ENCODE data around the gene PPP2R3C.
"Not testable (repeated sequence)": the region's sequence is repeated elsewhere in the genome, so short reads cannot be mapped to it uniquely, and the experiment has no call there.

Gene PPP2R3C

GRCh38 chr14:35052637-35053036, 69.2 kb downstream of the PPP2R3C start:
- DNase-seq (ENCODE audit: low read depth in 2 of 2), result no peak

GRCh38 chr14:35051796-35052195, 70.0 kb downstream of the PPP2R3C start:
- no peak for DNase-seq (ENCODE audit: low read depth in 2 of 2)

- DNase-seq (ENCODE audit: low read depth in 2 of 2), result peak; percentile 17 to 26
Measured at GRCh38 chr14:35050652-35051051, 71.1 kb downstream of the PPP2R3C start.

- no peak for DNase-seq (ENCODE audit: low read depth in 2 of 2)
Measured at GRCh38 chr14:35047976-35048513, 73.7 kb downstream of the PPP2R3C start.

GRCh38 chr14:35046751-35047536, 74.8 kb downstream of the PPP2R3C start:
- no peak for DNase-seq (ENCODE audit: low read depth in 2 of 2)

- DNase-seq (ENCODE audit: low read depth in 2 of 2), result peak; percentile 89 to 90
Measured at GRCh38 chr14:35046048-35046750, 75.6 kb downstream of the PPP2R3C start, which contains the start of gene FAM177A1. TSS of gene FAM177A1 (plus strand) at chr14:35046272. CDS start at chr14:35046464, 192 bp downstream.

- no peak for DNase-seq (ENCODE audit: low read depth in 2 of 2)
Measured at GRCh38 chr14:35045798-35046047, 76.1 kb downstream of the PPP2R3C start.

GRCh38 chr14:35044939-35045797, 76.6 kb downstream of the PPP2R3C start:
- DNase-seq (ENCODE audit: low read depth in 2 of 2), result peak; percentile 10 to 11

- no peak for DNase-seq (ENCODE audit: low read depth in 2 of 2)
Measured at GRCh38 chr14:35043046-35043445, 78.7 kb downstream of the PPP2R3C start.

- no peak for DNase-seq (ENCODE audit: low read depth in 2 of 2)
Measured at GRCh38 chr14:35042632-35043031, 79.2 kb downstream of the PPP2R3C start.

GRCh38 chr14:35038312-35038711, 83.5 kb downstream of the PPP2R3C start:
- DNase-seq (ENCODE audit: low read depth in 2 of 2), result not testable (repeated sequence)
